Subcutaneous adipose tissue (tissue), 4 donors: ENCODE results near the gene CIAPIN1. TPM values are rescaled to one million over a fixed set of nuclear protein-coding genes. Genes with fewer than 3 reads are reported as not detected.

ENCODE experiments used
- CTCF ChIP-seq: fragments of 450-650 bp; IDR thresholded peaks from one replicate; pipeline ENCODE4 v1.5.1; 2016; ENCODE audit warnings: low read depth, mild to moderate bottlenecking, control low read depth, antibody characterized with exemption, moderate library complexity
- total RNA-seq, 4 donors: library from RNA; depleted of rRNA; stranded (reverse); fragments of >200 nt; gene quantifications; one replicate each; pipeline ENCODE4 v1.1.0, GENCODE V29; 2016

CIAPIN1 gene
- total RNA-seq, 4 donors from 2014 or later, result 18.5 to 36.7 (median 20.6) TPM

- TF ChIP-seq CTCF, result no peak
Measured at GRCh38 chr16:57473906-57474305, 26.7 kb upstream of the CIAPIN1 start.

GRCh38 chr16:57473176-57473840 lies 26.1 kb upstream of the CIAPIN1 start:
- no peak for TF ChIP-seq CTCF

- no peak for TF ChIP-seq CTCF
Measured at GRCh38 chr16:57472665-57473060, 25.5 kb upstream of the CIAPIN1 start.

- no peak for TF ChIP-seq CTCF
Measured at GRCh38 chr16:57471852-57472664, 24.9 kb upstream of the CIAPIN1 start.

GRCh38 chr16:57471209-57471608 lies 24.0 kb upstream of the CIAPIN1 start:
- no peak for TF ChIP-seq CTCF

GRCh38 chr16:57470711-57471110 lies 23.5 kb upstream of the CIAPIN1 start:
- no peak for TF ChIP-seq CTCF

GRCh38 chr16:57469917-57470470 lies 22.8 kb upstream of the CIAPIN1 start:
- TF ChIP-seq CTCF, result no peak
